GM13976 (cell line): ENCODE data around the gene C20orf144.
"Not testable (repeated sequence)": the region's sequence is repeated elsewhere in the genome, so short reads cannot be mapped to it uniquely, and the experiment has no call there.

Experiments used
- DNase-seq: peaks from one replicate; pipeline ENCODE4 v3.0.0; 2012; ENCODE audit warnings: low spot score
- in situ Hi-C: fragments of 300-500 bp; cut with MboI; formaldehyde crosslinking; loops from one replicate; pipeline ENCODE4 v1.12.0; 2022; ENCODE audit warnings: low sequenced_read_pairs, mixed read lengths, inconsistent platforms; ENCODE audit not compliant: unreplicated experiment
- TF ChIP-seq, protein P1 (sequence below): IDR thresholded peaks from 2 replicates; pipeline ENCODE4 v1.5.1; 2012; ENCODE audit warnings: borderline replicate concordance, mild to moderate bottlenecking; ENCODE audit not compliant: insufficient read depth; ENCODE audit errors: extremely low read depth, missing control alignments, control extremely low read depth

The C20orf144 gene

DNA sequence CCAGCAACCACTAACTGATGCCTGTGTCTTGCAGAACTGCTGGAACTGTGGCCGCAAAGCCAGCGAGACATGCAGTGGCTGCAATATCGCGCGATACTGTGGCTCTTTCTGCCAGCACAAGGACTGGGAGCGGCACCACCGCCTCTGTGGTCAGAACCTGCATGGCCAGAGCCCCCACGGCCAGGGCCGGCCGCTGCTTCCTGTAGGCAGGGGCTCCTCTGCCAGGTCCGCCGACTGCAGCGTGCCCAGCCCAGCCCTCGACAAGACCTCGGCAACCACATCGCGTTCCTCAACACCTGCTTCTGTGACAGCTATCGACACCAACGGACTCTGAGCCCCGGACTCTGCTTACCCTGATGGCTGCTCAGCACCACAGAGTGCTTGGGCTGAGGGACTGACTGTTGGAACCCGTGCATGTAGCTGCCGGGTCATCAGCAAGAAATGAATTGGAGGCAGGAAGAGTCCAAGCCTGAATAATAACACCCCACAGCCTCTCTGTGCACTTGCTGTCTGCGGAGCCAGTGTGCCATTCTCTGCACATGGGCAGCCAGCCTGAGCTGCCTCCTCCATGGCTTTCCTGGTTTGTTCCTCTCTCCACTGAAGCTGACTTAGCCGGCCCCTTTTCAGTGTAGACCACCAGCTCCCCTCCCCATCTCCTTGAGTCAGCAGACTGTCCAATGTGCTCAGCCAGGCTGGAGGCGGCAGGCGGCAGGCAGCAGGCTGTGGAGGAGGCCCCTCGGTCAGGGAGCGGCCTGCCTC lies 17.6 kb upstream of the C20orf144 start:
- TF ChIP-seq, protein P1, sequence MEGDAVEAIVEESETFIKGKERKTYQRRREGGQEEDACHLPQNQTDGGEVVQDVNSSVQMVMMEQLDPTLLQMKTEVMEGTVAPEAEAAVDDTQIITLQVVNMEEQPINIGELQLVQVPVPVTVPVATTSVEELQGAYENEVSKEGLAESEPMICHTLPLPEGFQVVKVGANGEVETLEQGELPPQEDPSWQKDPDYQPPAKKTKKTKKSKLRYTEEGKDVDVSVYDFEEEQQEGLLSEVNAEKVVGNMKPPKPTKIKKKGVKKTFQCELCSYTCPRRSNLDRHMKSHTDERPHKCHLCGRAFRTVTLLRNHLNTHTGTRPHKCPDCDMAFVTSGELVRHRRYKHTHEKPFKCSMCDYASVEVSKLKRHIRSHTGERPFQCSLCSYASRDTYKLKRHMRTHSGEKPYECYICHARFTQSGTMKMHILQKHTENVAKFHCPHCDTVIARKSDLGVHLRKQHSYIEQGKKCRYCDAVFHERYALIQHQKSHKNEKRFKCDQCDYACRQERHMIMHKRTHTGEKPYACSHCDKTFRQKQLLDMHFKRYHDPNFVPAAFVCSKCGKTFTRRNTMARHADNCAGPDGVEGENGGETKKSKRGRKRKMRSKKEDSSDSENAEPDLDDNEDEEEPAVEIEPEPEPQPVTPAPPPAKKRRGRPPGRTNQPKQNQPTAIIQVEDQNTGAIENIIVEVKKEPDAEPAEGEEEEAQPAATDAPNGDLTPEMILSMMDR, result no peak
- in situ Hi-C loops, result no loop called here
- no peak for DNase-seq

DNA sequence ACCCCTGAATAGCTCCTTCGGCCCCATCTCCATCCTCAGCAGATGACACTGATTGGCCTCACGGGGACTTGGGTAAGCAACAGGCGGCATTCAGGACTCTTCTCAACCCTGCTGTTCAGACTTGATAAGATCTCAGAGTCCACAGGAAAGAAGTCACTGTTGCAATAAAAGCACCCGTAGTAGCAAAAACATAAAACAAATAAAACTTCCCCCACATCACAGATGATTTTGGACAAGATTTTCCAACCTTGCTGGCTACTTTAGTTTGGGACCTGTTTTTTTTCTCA lies 17.1 kb upstream of the C20orf144 start:
- TF ChIP-seq, protein P1, result no peak
- in situ Hi-C loops, result no loop called here

DNA sequence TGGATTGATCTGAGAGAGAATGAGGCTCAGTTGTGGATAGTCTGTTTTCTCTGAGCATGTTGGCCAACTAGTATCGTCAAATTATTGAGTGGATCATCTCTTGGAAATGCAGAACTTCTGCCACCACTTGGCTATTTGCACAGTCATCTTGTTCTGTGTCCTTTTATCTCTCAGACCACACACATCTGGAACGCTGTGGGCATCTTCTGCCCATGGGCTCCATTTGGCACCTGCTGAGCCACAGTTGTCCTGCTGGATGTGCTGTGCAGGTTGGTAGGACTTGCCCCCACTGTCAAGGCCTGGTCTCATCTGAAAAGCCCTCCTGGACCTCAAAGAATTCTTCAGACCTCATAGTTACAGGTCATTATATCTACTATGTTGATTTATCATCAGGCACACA lies 16.7 kb upstream of the C20orf144 start:
- DNase-seq, result no peak
- in situ Hi-C loops, result no loop called here
- TF ChIP-seq, protein P1, result no peak

More for the DNA sequence above, 17.1 kb upstream of the C20orf144 start:
- no peak for DNase-seq

DNA sequence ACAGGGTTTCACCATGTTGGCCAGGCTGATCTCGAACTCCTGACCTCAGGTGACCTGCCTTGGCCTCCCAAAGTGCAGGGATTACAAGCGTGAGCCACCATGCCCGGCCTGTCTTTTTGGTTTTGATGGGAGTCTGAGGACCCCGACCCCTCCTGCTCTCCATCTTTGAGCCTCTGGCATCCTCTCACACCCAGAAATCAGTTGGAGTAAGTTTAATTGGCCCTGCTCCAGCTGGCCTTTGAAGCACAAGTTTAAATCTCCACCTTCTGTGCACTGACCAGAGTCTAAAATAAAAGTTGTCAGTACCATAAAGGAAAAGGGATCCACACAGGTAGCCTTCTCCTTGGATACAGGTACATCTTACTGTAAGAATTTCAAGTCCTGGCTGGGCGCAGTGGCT lies 15.9 kb upstream of the C20orf144 start:
- no peak for DNase-seq
- in situ Hi-C loops, result no loop called here
- TF ChIP-seq, protein P1, result no peak

DNA sequence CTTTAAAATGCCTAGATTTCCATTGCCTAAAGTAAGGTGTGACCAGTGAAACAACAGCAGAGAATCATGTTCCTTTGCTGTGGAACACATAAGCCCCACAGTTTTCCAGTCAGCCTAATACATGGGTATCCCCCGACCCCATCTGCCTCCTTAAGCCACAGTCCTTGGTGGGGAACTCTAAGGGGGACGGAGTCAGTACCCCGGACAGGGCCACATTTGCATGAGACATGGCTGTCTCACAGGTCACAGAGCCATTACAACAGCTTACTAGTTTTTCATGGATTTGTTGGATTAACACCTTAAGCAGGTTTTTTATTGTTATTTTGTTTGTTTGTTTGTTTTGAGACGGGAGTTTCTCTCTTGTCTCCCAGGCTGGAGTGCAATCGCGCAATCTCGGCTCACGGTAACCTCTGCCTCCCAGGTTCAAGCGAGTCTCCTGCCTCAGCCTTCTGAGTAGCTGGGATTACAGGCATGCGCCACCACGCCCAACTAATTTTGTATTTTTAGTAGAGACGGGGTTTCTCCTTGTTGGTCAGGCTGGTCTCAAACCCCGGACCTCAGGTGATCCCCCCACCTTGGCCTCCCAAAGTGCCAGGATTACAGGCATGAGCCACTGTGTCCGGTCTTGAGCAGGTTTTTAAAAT lies 15.0 kb upstream of the C20orf144 start:
- DNase-seq, in situ Hi-C loops: not testable (repeated sequence)

DNA sequence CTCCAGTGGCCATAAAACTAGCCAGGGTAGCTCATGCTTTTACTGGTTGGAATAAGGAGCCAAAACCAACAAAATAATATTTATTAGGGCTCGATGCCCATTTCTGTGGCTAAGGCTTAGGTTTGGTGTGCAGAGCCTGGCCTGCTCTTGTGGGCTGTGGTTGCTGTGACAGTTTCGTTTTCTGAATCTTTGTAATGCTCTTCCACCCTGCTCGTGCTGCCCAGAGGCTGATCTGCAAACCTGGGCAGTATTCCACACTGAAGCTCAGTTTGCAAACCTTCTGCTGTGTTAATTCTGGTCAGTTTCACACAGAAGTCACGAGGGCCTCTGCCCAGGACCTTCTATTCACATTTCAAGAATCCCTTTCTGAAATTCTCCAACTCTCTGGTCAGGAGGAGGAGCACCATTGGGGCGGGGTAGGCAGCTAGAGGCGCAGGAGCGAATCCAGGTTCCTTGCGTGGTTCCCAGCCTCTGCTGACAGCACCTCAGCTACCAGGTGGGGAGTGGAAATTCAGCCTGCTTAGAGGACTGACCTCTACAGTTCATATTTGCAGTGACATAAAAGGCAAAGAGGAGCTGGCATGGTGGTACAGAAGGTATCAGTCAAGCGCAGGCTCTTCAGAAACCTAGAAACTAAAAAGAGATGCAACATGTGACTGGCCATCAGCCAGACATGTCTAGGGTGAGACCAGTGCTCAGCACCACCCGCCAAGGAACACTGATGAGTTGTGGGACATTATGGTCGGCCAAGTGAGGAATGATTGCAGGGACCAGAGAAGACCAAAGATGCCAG lies 14.3 kb upstream of the C20orf144 start:
- TF ChIP-seq, protein P1, result no peak
- peak; percentile 76 for DNase-seq
- in situ Hi-C loops, result no loop called here
